ENCODE measurements around the gene TLL1. TPM values are rescaled to one million over a fixed set of nuclear protein-coding genes. Genes with fewer than 3 reads are reported as not detected.

The TLL1 gene
- total RNA-seq, 2 experiments from 2014 or later = not detected

- CTCF ChIA-PET = no interaction called here
- Mint-ChIP-seq H3K9me3 (no peaks in the 10 kb centered on the region), H3K27me3 (no peaks in the 10 kb centered on the region), H3K4me1 (ENCODE audit: low read depth) (no peaks in the 10 kb centered on the region), H3K4me3 (no peak overlapping the region), H3K36me3 (ENCODE audit: low read depth) (no peaks in the 10 kb centered on the region), H3K27ac (no peak overlapping the region)
- DNase-seq = no peak
- intact Hi-C loops (cut with micrococcal nuclease) = no loop called here
- ATAC-seq = no peak
- TF ChIP-seq CTCF (IDR thresholded peaks at IDR 0.05) = no peak
- POLR2A ChIA-PET = no interaction called here
Measured at GRCh38 chr4:165992283-165992682, 119.2 kb downstream of the TLL1 start.

GRCh38 chr4:165994701-165995100, 121.7 kb downstream of the TLL1 start:
- no peak for DNase-seq

GRCh38 chr4:166003811-166004210, 130.8 kb downstream of the TLL1 start:
- ChIA-PET CTCF (no interaction called here), POLR2A (no interaction called here)
- H3K27me3 Mint-ChIP-seq = no peaks in the 10 kb centered on the region
- TF ChIP-seq CTCF (IDR thresholded peaks at IDR 0.05) = no peak
- H3K9me3 Mint-ChIP-seq = peaks cover 1% of the 10 kb centered on the region
- ATAC-seq (no peak), DNase-seq (no peak)
- no peak overlapping the region for H3K27ac Mint-ChIP-seq
- intact Hi-C loops (cut with micrococcal nuclease) = no loop called here
- no peak overlapping the region for H3K4me3 Mint-ChIP-seq
- no peaks in the 10 kb centered on the region for H3K4me1 Mint-ChIP-seq (ENCODE audit: low read depth)
- no peaks in the 10 kb centered on the region for H3K36me3 Mint-ChIP-seq (ENCODE audit: low read depth)

More at GRCh38 chr4:165994701-165995100, 121.7 kb downstream of the TLL1 start:
- Mint-ChIP-seq H3K9me3 (no peaks in the 10 kb centered on the region), H3K27me3 (no peaks in the 10 kb centered on the region), H3K27ac (no peak overlapping the region), H3K4me1 (ENCODE audit: low read depth) (no peaks in the 10 kb centered on the region), H3K36me3 (ENCODE audit: low read depth) (no peaks in the 10 kb centered on the region), H3K4me3 (no peak overlapping the region)
- no peak for ATAC-seq
- POLR2A ChIA-PET = no interaction called here
- CTCF ChIA-PET = no interaction called here
- TF ChIP-seq CTCF (IDR thresholded peaks at IDR 0.05) = no peak
- intact Hi-C loops (cut with micrococcal nuclease) = no loop called here

GRCh38 chr4:166006217-166006616, 133.2 kb downstream of the TLL1 start:
- H3K9me3 Mint-ChIP-seq = peaks cover 1% of the 10 kb centered on the region
- ChIA-PET CTCF (no interaction called here), POLR2A (no interaction called here)
- intact Hi-C loops (cut with micrococcal nuclease) = no loop called here
- H3K4me1 Mint-ChIP-seq (ENCODE audit: low read depth) = no peaks in the 10 kb centered on the region
- no peak for DNase-seq
- ATAC-seq = no peak
- H3K27ac Mint-ChIP-seq = no peak overlapping the region
- H3K27me3 Mint-ChIP-seq = no peaks in the 10 kb centered on the region
- H3K4me3 Mint-ChIP-seq = no peak overlapping the region
- H3K36me3 Mint-ChIP-seq (ENCODE audit: low read depth) = no peaks in the 10 kb centered on the region
- no peak for TF ChIP-seq CTCF (IDR thresholded peaks at IDR 0.05)

GRCh38 chr4:166008510-166008909, 135.5 kb downstream of the TLL1 start:
- DNase-seq (no peak), ATAC-seq (no peak)
- Mint-ChIP-seq H3K27ac (no peak overlapping the region), H3K4me3 (no peak overlapping the region), H3K36me3 (ENCODE audit: low read depth) (no peaks in the 10 kb centered on the region), H3K9me3 (peaks cover 3% of the 10 kb centered on the region), H3K4me1 (ENCODE audit: low read depth) (no peaks in the 10 kb centered on the region), H3K27me3 (no peaks in the 10 kb centered on the region)
- no peak for TF ChIP-seq CTCF (IDR thresholded peaks at IDR 0.05)
- ChIA-PET POLR2A (no interaction called here), CTCF (no interaction called here)
- intact Hi-C loops (cut with micrococcal nuclease) = no loop called here
